Activated CD4-positive, alpha-beta T cell treated with anti-CD3 and anti-CD28 coated beads for 4 hours (primary cell): Measurements from ENCODE around the gene ORAI3.
A peak's percentile ranks its signal among the peaks of the same experiment; 100 is the strongest.
"Not testable (repeated sequence)": the region's sequence is repeated elsewhere in the genome, so short reads cannot be mapped to it uniquely, and the experiment has no call there.

Experiments used
- DNase-seq, 2 donors: peaks; one replicate each; pipeline ENCODE4 v3.0.0-alpha.2; 2020

The ORAI3 gene

GRCh38 chr16:30924076-30924912 lies 24.6 kb upstream of the ORAI3 start:
- DNase-seq, result no peak

GRCh38 chr16:30924913-30925631 lies 23.8 kb upstream of the ORAI3 start:
- no peak for DNase-seq

- DNase-seq, result no peak
Measured at GRCh38 chr16:30925632-30925987, 23.3 kb upstream of the ORAI3 start.

GRCh38 chr16:30925995-30926811 lies 22.7 kb upstream of the ORAI3 start:
- DNase-seq, result no peak

GRCh38 chr16:30926937-30927788 lies 21.7 kb upstream of the ORAI3 start:
- DNase-seq, result no peak

GRCh38 chr16:30927789-30928378 lies 21.0 kb upstream of the ORAI3 start:
- peak in 1 of 2 donors; percentile 26 for DNase-seq

GRCh38 chr16:30928390-30928789 lies 20.5 kb upstream of the ORAI3 start:
- DNase-seq, result no peak

- no peak for DNase-seq
Measured at GRCh38 chr16:30929167-30929566, 19.7 kb upstream of the ORAI3 start.

GRCh38 chr16:30930160-30930571 lies 18.7 kb upstream of the ORAI3 start:
- DNase-seq, result no peak

- no peak for DNase-seq
Measured at GRCh38 chr16:30931068-30931650, 17.7 kb upstream of the ORAI3 start.

- no peak for DNase-seq
Measured at GRCh38 chr16:30934827-30935557, 13.9 kb upstream of the ORAI3 start.

GRCh38 chr16:30937692-30938091 lies 11.2 kb upstream of the ORAI3 start:
- DNase-seq, result no peak

- not testable (repeated sequence) for DNase-seq
Measured at GRCh38 chr16:30939571-30939970, 9.3 kb upstream of the ORAI3 start.

GRCh38 chr16:30941600-30942425 lies 7.1 kb upstream of the ORAI3 start:
- peak; percentile 57 to 59 for DNase-seq

GRCh38 chr16:30942426-30942806 lies 6.5 kb upstream of the ORAI3 start:
- DNase-seq, result no peak

GRCh38 chr16:30944352-30944751 lies 4.5 kb upstream of the ORAI3 start:
- no peak for DNase-seq

GRCh38 chr16:30946671-30947540 lies 2.0 kb upstream of the ORAI3 start:
- DNase-seq, result no peak

GRCh38 chr16:30947541-30947858 lies 1.4 kb upstream of the ORAI3 start:
- no peak for DNase-seq
